ENCODE measurements around the gene FAM184B.

DNA sequence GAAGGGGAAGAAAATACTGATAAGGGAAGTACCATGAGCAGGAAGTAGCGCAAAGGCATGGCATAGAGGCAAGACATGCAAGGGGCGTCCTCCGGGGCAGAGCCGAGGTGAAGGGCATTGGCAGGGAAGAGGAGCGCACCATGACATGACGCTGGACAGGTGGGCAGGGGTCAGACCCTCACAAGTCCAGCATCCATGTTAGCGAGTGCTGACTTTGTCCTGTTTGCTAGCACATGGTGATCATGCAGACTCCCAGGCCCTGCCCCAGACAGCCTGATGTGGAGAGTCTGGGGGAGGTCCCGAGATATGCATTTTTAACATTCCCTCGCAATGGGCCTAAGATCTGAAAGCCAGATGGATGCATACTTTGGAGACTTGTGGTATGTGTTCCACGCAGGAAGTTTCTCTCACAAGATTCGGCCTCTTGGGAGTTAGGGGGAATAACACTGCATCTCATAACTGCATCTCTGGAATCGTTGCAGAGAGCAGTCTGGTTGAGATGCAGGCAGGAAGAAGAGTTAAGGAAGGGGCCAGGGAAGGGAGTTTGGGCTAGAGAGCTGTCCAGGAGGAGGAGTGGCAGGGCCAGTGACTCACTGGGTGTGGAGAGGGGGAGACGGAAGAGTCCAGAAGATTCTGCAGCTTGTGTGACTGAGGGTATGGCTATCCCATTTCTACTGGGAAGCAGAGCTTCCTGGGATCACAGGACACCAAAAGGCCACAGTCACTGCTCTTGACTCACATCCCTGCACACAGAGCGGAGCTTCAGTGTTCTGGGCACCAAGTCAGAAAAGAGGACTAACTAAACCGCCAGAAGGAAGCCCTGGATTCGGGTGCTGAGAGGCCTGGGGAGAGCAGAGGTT, 59.7 kb downstream of the FAM184B start:
- TF ChIP-seq, protein P1, sequence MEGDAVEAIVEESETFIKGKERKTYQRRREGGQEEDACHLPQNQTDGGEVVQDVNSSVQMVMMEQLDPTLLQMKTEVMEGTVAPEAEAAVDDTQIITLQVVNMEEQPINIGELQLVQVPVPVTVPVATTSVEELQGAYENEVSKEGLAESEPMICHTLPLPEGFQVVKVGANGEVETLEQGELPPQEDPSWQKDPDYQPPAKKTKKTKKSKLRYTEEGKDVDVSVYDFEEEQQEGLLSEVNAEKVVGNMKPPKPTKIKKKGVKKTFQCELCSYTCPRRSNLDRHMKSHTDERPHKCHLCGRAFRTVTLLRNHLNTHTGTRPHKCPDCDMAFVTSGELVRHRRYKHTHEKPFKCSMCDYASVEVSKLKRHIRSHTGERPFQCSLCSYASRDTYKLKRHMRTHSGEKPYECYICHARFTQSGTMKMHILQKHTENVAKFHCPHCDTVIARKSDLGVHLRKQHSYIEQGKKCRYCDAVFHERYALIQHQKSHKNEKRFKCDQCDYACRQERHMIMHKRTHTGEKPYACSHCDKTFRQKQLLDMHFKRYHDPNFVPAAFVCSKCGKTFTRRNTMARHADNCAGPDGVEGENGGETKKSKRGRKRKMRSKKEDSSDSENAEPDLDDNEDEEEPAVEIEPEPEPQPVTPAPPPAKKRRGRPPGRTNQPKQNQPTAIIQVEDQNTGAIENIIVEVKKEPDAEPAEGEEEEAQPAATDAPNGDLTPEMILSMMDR (conservative IDR thresholded peaks at IDR 0.05; ENCODE audit: low read depth, low read length): no peak
- TF ChIP-seq EZH2phosphoT487 (IDR thresholded peaks at IDR 0.05; ENCODE audit: borderline replicate concordance, low read length): no peak
